ENCODE data around the gene COL26A1.
A peak's percentile ranks its signal among the peaks of the same experiment; 100 is the strongest.

COL26A1 gene

GRCh38 chr7:101386558-101387231, 24.0 kb downstream of the COL26A1 start:
- Histone ChIP-seq H3K27ac (ENCODE audit: low read depth, low read length, severe bottlenecking) (peak overlapping the region; percentile 43), H3K9me3 (ENCODE audit: control insufficient read depth, low read length) (peaks cover 5% of the 10 kb centered on the region), H3K36me3 (ENCODE audit: control insufficient read depth, insufficient read depth, low read length) (peaks cover 2% of the 10 kb centered on the region), H3K4me3 (ENCODE audit: extremely low read depth, insufficient read depth, low read length, poor library complexity, severe bottlenecking) (no peak overlapping the region), H3K4me1 (ENCODE audit: control insufficient read depth, insufficient read depth, low read length, poor library complexity, severe bottlenecking) (peaks cover 19% of the 10 kb centered on the region)
- 76 to 78% methylated on average over 21 of the region's 21 CpGs for WGBS, 2 experiments (ENCODE audit: insufficient coverage in 2 of 2)

- H3K27ac ChIP-seq (ENCODE audit: low read depth, low read length, severe bottlenecking), result peak overlapping the region; percentile 73
- 44 to 56% methylated on average over 4 to 7 of the region's 7 CpGs for WGBS, 2 experiments (ENCODE audit: insufficient coverage in 2 of 2)
Observed at GRCh38 chr7:101390901-101391301, 28.2 kb downstream of the COL26A1 start.

GRCh38 chr7:101391991-101392390, 29.3 kb downstream of the COL26A1 start:
- Histone ChIP-seq H3K27ac (ENCODE audit: low read depth, low read length, severe bottlenecking) (no peak overlapping the region), H3K36me3 (ENCODE audit: control insufficient read depth, insufficient read depth, low read length) (no peaks in the 10 kb centered on the region), H3K4me3 (ENCODE audit: extremely low read depth, insufficient read depth, low read length, poor library complexity, severe bottlenecking) (no peak overlapping the region), H3K4me1 (ENCODE audit: control insufficient read depth, insufficient read depth, low read length, poor library complexity, severe bottlenecking) (peaks cover 24% of the 10 kb centered on the region), H3K9me3 (ENCODE audit: control insufficient read depth, low read length) (no peaks in the 10 kb centered on the region)
- WGBS, 2 experiments (ENCODE audit: insufficient coverage in 2 of 2), result 90 to 98% methylated on average over 4 to 6 of the region's 6 CpGs

More at GRCh38 chr7:101390901-101391301, 28.2 kb downstream of the COL26A1 start:
- no peaks in the 10 kb centered on the region for H3K9me3 ChIP-seq (ENCODE audit: control insufficient read depth, low read length)
- H3K4me3 ChIP-seq (ENCODE audit: extremely low read depth, insufficient read depth, low read length, poor library complexity, severe bottlenecking), result no peak overlapping the region
- H3K36me3 ChIP-seq (ENCODE audit: control insufficient read depth, insufficient read depth, low read length), result no peaks in the 10 kb centered on the region
- peaks cover 27% of the 10 kb centered on the region for H3K4me1 ChIP-seq (ENCODE audit: control insufficient read depth, insufficient read depth, low read length, poor library complexity, severe bottlenecking)

GRCh38 chr7:101393865-101394264, 31.2 kb downstream of the COL26A1 start:
- H3K4me3 ChIP-seq (ENCODE audit: extremely low read depth, insufficient read depth, low read length, poor library complexity, severe bottlenecking), result no peak overlapping the region
- WGBS, 2 experiments (ENCODE audit: insufficient coverage in 2 of 2), result 96 to 100% methylated on average over 2 of the region's 3 CpGs

GRCh38 chr7:101395376-101395775, 32.7 kb downstream of the COL26A1 start:
- H3K36me3 ChIP-seq (ENCODE audit: control insufficient read depth, insufficient read depth, low read length), result peaks cover 7% of the 10 kb centered on the region
- H3K4me1 ChIP-seq (ENCODE audit: control insufficient read depth, insufficient read depth, low read length, poor library complexity, severe bottlenecking), result peaks cover 26% of the 10 kb centered on the region
- peak overlapping the region; percentile 24 for H3K27ac ChIP-seq (ENCODE audit: low read depth, low read length, severe bottlenecking)
- H3K4me3 ChIP-seq (ENCODE audit: extremely low read depth, insufficient read depth, low read length, poor library complexity, severe bottlenecking), result no peak overlapping the region
- H3K9me3 ChIP-seq (ENCODE audit: control insufficient read depth, low read length), result peaks cover 4% of the 10 kb centered on the region
- WGBS, 2 experiments (ENCODE audit: insufficient coverage in 2 of 2), result 71 to 72% methylated on average over 7 of the region's 7 CpGs

More at GRCh38 chr7:101393865-101394264, 31.2 kb downstream of the COL26A1 start:
- Histone ChIP-seq H3K4me1 (ENCODE audit: control insufficient read depth, insufficient read depth, low read length, poor library complexity, severe bottlenecking) (peaks cover 29% of the 10 kb centered on the region), H3K27ac (ENCODE audit: low read depth, low read length, severe bottlenecking) (no peak overlapping the region), H3K36me3 (ENCODE audit: control insufficient read depth, insufficient read depth, low read length) (peaks cover 7% of the 10 kb centered on the region), H3K9me3 (ENCODE audit: control insufficient read depth, low read length) (peaks cover 4% of the 10 kb centered on the region)

- H3K27ac ChIP-seq (ENCODE audit: low read depth, low read length, severe bottlenecking), result no peak overlapping the region
- H3K4me3 ChIP-seq (ENCODE audit: extremely low read depth, insufficient read depth, low read length, poor library complexity, severe bottlenecking), result no peak overlapping the region
- peaks cover 23% of the 10 kb centered on the region for H3K4me1 ChIP-seq (ENCODE audit: control insufficient read depth, insufficient read depth, low read length, poor library complexity, severe bottlenecking)
- peaks cover 7% of the 10 kb centered on the region for H3K36me3 ChIP-seq (ENCODE audit: control insufficient read depth, insufficient read depth, low read length)
- H3K9me3 ChIP-seq (ENCODE audit: control insufficient read depth, low read length), result peaks cover 4% of the 10 kb centered on the region
Observed at GRCh38 chr7:101397243-101397642, 34.6 kb downstream of the COL26A1 start.

- H3K4me1 ChIP-seq (ENCODE audit: control insufficient read depth, insufficient read depth, low read length, poor library complexity, severe bottlenecking), result peaks cover 26% of the 10 kb centered on the region
- peaks cover 4% of the 10 kb centered on the region for H3K9me3 ChIP-seq (ENCODE audit: control insufficient read depth, low read length)
- no peak overlapping the region for H3K4me3 ChIP-seq (ENCODE audit: extremely low read depth, insufficient read depth, low read length, poor library complexity, severe bottlenecking)
- peaks cover 7% of the 10 kb centered on the region for H3K36me3 ChIP-seq (ENCODE audit: control insufficient read depth, insufficient read depth, low read length)
- WGBS, 2 experiments (ENCODE audit: insufficient coverage in 2 of 2), result no CpG with 5 or more reads among the region's 1 CpG
- H3K27ac ChIP-seq (ENCODE audit: low read depth, low read length, severe bottlenecking), result no peak overlapping the region
Observed at GRCh38 chr7:101397770-101398324, 35.2 kb downstream of the COL26A1 start.

GRCh38 chr7:101398396-101399289, 36.0 kb downstream of the COL26A1 start:
- Histone ChIP-seq H3K27ac (ENCODE audit: low read depth, low read length, severe bottlenecking) (no peak overlapping the region), H3K4me1 (ENCODE audit: control insufficient read depth, insufficient read depth, low read length, poor library complexity, severe bottlenecking) (peaks cover 28% of the 10 kb centered on the region)

GRCh38 chr7:101399759-101400158, 37.1 kb downstream of the COL26A1 start:
- Histone ChIP-seq H3K9me3 (ENCODE audit: control insufficient read depth, low read length) (peaks cover 4% of the 10 kb centered on the region), H3K36me3 (ENCODE audit: control insufficient read depth, insufficient read depth, low read length) (peaks cover 7% of the 10 kb centered on the region), H3K27ac (ENCODE audit: low read depth, low read length, severe bottlenecking) (peak overlapping the region; percentile 5), H3K4me3 (ENCODE audit: extremely low read depth, insufficient read depth, low read length, poor library complexity, severe bottlenecking) (no peak overlapping the region), H3K4me1 (ENCODE audit: control insufficient read depth, insufficient read depth, low read length, poor library complexity, severe bottlenecking) (peaks cover 28% of the 10 kb centered on the region)
- 84 to 90% methylated on average over 5 to 6 of the region's 6 CpGs for WGBS, 2 experiments (ENCODE audit: insufficient coverage in 2 of 2)

More at GRCh38 chr7:101398396-101399289, 36.0 kb downstream of the COL26A1 start:
- H3K4me3 ChIP-seq (ENCODE audit: extremely low read depth, insufficient read depth, low read length, poor library complexity, severe bottlenecking), result no peak overlapping the region
- H3K36me3 ChIP-seq (ENCODE audit: control insufficient read depth, insufficient read depth, low read length), result peaks cover 7% of the 10 kb centered on the region
- H3K9me3 ChIP-seq (ENCODE audit: control insufficient read depth, low read length), result peaks cover 4% of the 10 kb centered on the region
- 73 to 81% methylated on average over 21 of the region's 22 CpGs for WGBS, 2 experiments (ENCODE audit: insufficient coverage in 2 of 2)

GRCh38 chr7:101400751-101401150, 38.1 kb downstream of the COL26A1 start:
- peaks cover 24% of the 10 kb centered on the region for H3K4me1 ChIP-seq (ENCODE audit: control insufficient read depth, insufficient read depth, low read length, poor library complexity, severe bottlenecking)
- peaks cover 7% of the 10 kb centered on the region for H3K36me3 ChIP-seq (ENCODE audit: control insufficient read depth, insufficient read depth, low read length)
- WGBS, 2 experiments (ENCODE audit: insufficient coverage in 2 of 2), result 94% methylated on average over 13 of the region's 13 CpGs
- peaks cover 4% of the 10 kb centered on the region for H3K9me3 ChIP-seq (ENCODE audit: control insufficient read depth, low read length)
- H3K27ac ChIP-seq (ENCODE audit: low read depth, low read length, severe bottlenecking), result no peak overlapping the region
- H3K4me3 ChIP-seq (ENCODE audit: extremely low read depth, insufficient read depth, low read length, poor library complexity, severe bottlenecking), result no peak overlapping the region

Data from mesodermal cell (in vitro differentiated cells).